Transverse colon (tissue), 4 donors: ENCODE measurements around the gene LCLAT1. TPM values are rescaled to one million over a fixed set of nuclear protein-coding genes. Genes with fewer than 3 reads are reported as not detected.

ENCODE experiments used
- DNase-seq: peaks from one replicate; pipeline ENCODE4 v3.0.0-alpha.2; 2019
- H3K27ac ChIP-seq, 4 donors: fragments of 200-600 bp; sonication (generic); 2 replicates each; pipeline ENCODE4 v1.5.1; 2016 to 2018; ENCODE audit warnings: inconsistent platforms in 4 of 4
- H3K27me3 ChIP-seq: fragments of 200-600 bp; sonication (generic); 2 replicates; pipeline ENCODE4 v1.5.1; 2017; ENCODE audit warnings: inconsistent platforms
- H3K36me3 ChIP-seq, 4 donors: fragments of 200-600 bp; sonication (generic); 2 replicates each; pipeline ENCODE4 v1.5.1; 2017 to 2019; ENCODE audit warnings: inconsistent platforms in 4 of 4
- H3K4me1 ChIP-seq, 4 donors: fragments of 200-600 bp; sonication (generic); 2 replicates each; pipeline ENCODE4 v1.5.1; 2017 to 2020; ENCODE audit warnings: inconsistent platforms in 4 of 4
- H3K4me3 ChIP-seq, 4 donors: fragments of 200-600 bp; sonication (generic); 1 replicate in 1 of 4; 2 replicates in 3 of 4; pipeline versions ENCODE4 v1.5.1 to v1.6.1; 2017 to 2019; ENCODE audit warnings: inconsistent platforms in 4 of 4
- H3K9me3 ChIP-seq, 2 donors: fragments of 200-600 bp; sonication (generic); 2 replicates each; pipeline ENCODE4 v1.5.1; 2017 to 2019; ENCODE audit warnings: inconsistent platforms in 2 of 2
- CTCF ChIP-seq, 5 experiments: fragments of 200-600 bp in 3 of 5; fragments of 450-650 bp in 2 of 5; sonication (generic) in 3 of 5; IDR thresholded peaks; 1 replicate in 2 of 5; 2 replicates in 3 of 5; pipeline ENCODE4 v1.5.1; 2016 to 2017; ENCODE audit warnings: antibody characterized with exemption in 5 of 5, inconsistent platforms in 3 of 5, mild to moderate bottlenecking in 2 of 5, moderate library complexity in 1 of 5
- EP300 ChIP-seq: sonication (generic); formaldehyde crosslinking; IDR thresholded peaks from one replicate; pipeline ENCODE4 v1.6.1; 2017; ENCODE audit warnings: antibody characterized with exemption, low read depth
- POLR2A ChIP-seq: fragments of 450-650 bp; IDR thresholded peaks from one replicate; pipeline ENCODE4 v1.6.1; 2016; ENCODE audit warnings: antibody characterized with exemption, mild to moderate bottlenecking, moderate library complexity
- POLR2AphosphoS5 ChIP-seq, 3 donors: sonication (generic); formaldehyde crosslinking; IDR thresholded peaks; one replicate each; pipeline ENCODE4 v1.6.1; 2016; ENCODE audit warnings: antibody characterized with exemption in 3 of 3
- WGBS, 2 donors: methylation state at CpG; one replicate each; pipeline ENCODE4 v1.1.5; 2018; ENCODE audit warnings: low coverage in 1 of 2; 5-methylcytosine and 5-hydroxymethylcytosine counted together
- in situ Hi-C, 4 donors: fragments of 200-750 bp; cut with MboI; loops; one replicate each; pipeline versions ENCODE4 v1.15.0 to v1.15.1; 2017; ENCODE audit warnings: low sequenced_read_pairs in 3 of 4, low pct_ligation_motif_present in 1 of 4, low pct_unique_long_range_greater_than_20kb in 1 of 4
- intact Hi-C: fragments of 100-400 bp; cut with DNase I; formaldehyde crosslinking; loops from one replicate; pipeline ENCODE4 v1.15.1; 2023; ENCODE audit warnings: low total_unique reads
- total RNA-seq, 4 donors: library from RNA; depleted of rRNA; stranded (reverse); fragments of >200 nt; gene quantifications; one replicate each; pipeline ENCODE4 v1.1.0, GENCODE V29; 2016

LCLAT1 gene
- total RNA-seq, 4 donors from 2014 or later: 10.9 to 26.5 (median 16.6) TPM

DNA sequence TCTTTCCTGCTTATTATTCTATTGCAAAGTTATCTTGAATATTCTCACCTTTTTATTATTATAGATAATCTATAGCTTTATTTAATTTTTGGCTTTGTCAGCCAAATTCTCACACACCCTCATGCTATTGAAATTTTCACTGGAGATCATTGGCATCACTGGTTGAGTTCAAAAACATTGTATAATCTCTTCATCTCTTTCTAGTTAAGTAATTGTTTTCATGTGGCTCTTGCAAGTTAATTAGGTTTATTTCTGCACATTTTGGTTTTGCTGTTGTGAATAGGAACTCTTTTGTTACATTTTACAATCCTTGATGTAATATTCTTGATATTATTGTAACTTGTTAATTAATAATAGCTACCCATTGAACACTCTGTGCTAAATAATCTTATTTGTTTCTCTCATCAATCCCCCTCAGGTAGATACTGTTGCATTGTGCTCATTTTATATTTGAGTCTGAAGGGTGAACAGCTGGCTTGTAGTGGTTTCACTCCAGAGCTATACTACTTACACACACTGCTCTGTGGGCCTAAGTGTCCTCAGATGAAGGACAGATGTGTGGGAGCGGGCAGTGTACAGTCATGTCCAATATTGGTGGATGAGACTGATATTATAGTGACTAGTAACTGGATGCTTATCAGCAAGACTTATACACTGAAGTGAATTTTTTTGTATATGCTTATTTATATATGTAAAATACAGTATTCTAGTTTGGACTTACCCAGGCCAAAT, 112.7 kb downstream of the LCLAT1 start:
- DNase-seq: no peak

DNA sequence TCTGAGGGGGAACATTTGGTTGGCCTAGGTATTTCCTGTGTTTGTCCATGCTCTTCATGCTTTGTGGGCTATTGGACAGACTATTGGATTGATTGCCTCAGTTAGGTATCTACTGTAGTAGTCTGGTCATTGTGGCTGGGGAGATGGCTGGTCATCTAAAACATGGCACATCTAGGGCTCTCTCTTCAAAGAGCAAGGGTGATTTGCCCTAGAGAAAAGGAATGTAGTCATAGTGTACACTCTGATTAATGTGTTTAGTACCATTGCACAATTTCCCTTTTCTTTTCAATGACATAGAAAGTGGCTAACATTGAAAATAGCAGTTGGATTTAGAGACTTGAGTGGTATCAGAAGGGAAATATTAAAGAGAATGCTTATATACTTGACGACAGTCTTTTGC, 114.3 kb downstream of the LCLAT1 start:
- in situ Hi-C loops (no loop called here), intact Hi-C loops (no loop called here)
- H3K27me3 ChIP-seq: no peaks in the 10 kb centered on the region

More for the DNA sequence above, 112.7 kb downstream of the LCLAT1 start:
- Histone ChIP-seq H3K4me1 (no peaks in the 10 kb centered on the region), H3K27ac (no peak overlapping the region), H3K4me3 (no peak overlapping the region), H3K27me3 (no peaks in the 10 kb centered on the region), H3K9me3 (no peaks in the 10 kb centered on the region), H3K36me3 (no peaks in the 10 kb centered on the region)
- TF ChIP-seq EP300: no peak
- TF ChIP-seq CTCF (IDR thresholded peaks at IDR 0.05): no peak
- no peak for TF ChIP-seq POLR2A
- no peak for TF ChIP-seq POLR2AphosphoS5 (IDR thresholded peaks at IDR 0.05)
- in situ Hi-C loops: no loop called here
- intact Hi-C loops: no loop called here
- WGBS, 2 donors: 96% methylated on average over 1 of the region's 1 CpG; no CpG with 5 or more reads in 1 of the 2 donors

DNA sequence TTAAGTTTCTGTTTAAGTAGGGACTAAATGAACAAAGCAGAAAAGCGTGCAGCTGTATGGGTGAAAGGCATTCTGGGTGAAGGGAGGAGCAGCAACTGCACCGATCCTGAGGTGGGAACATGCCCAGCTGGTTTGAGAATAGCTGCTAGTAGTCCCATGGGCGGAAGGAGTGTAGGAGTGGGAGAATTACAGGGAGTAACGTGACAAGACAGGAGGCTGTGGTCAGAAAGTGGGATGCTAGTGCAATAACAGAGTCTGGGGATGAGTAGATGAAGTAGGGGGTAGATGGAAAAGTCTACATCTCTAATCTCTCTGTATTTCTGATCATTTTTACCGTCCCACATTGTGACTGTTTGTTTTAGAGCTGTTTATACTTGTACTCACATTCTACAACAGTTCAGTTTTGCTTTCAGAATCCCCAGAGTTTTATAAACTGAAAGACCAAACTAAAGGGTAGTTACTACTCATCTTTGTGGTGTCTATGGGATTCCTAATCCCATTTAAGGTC, 118.9 kb downstream of the LCLAT1 start:
- no peak overlapping the region for H3K4me3 ChIP-seq
- intact Hi-C loops: no loop called here

More for the DNA sequence above, 114.3 kb downstream of the LCLAT1 start:
- no peaks in the 10 kb centered on the region for H3K9me3 ChIP-seq
- DNase-seq: no peak
- no peaks in the 10 kb centered on the region for H3K36me3 ChIP-seq
- no peak overlapping the region for H3K27ac ChIP-seq
- no peak for TF ChIP-seq EP300
- TF ChIP-seq POLR2AphosphoS5 (IDR thresholded peaks at IDR 0.05): no peak
- no peak for TF ChIP-seq POLR2A
- TF ChIP-seq CTCF (IDR thresholded peaks at IDR 0.05): no peak
- WGBS, 2 donors: 96 to 100% methylated on average over 1 of the region's 1 CpG
- no peak overlapping the region for H3K4me3 ChIP-seq
- no peaks in the 10 kb centered on the region for H3K4me1 ChIP-seq

More for the DNA sequence above, 118.9 kb downstream of the LCLAT1 start:
- Histone ChIP-seq H3K4me1 (no peaks in the 10 kb centered on the region), H3K36me3 (no peaks in the 10 kb centered on the region), H3K9me3 (no peaks in the 10 kb centered on the region), H3K27ac (peak overlapping the region in 3 of 4 donors; percentile 13 to 50 (median 47)), H3K27me3 (no peaks in the 10 kb centered on the region)
- WGBS, 2 donors: 73 to 74% methylated on average over 3 to 5 of the region's 5 CpGs
- DNase-seq: no peak
- in situ Hi-C loops: no loop called here
- no peak for TF ChIP-seq POLR2AphosphoS5 (IDR thresholded peaks at IDR 0.05)
- no peak for TF ChIP-seq POLR2A
- no peak for TF ChIP-seq EP300
- TF ChIP-seq CTCF (IDR thresholded peaks at IDR 0.05): no peak
